Mesenteric fat pad (tissue), 1 donor: ENCODE measurements around the gene ZNF621. TPM values are rescaled to one million over a fixed set of nuclear protein-coding genes. Genes with fewer than 3 reads are reported as not detected.
"Not testable (repeated sequence)": the region's sequence is repeated elsewhere in the genome, so short reads cannot be mapped to it uniquely, and the experiment has no call there.

Experiments used
- DNase-seq: peaks from one replicate; pipeline ENCODE4 v3.0.0-alpha.2; 2020; ENCODE audit warnings: low spot score
- total RNA-seq: library from RNA; stranded (reverse); fragmentation: NEBNext Ultra II Directional; extraction: Animal tissue kit (Norgen Biotek cat#: 25700); gene quantifications from one replicate; pipeline ENCODE4 v1.2.1, GENCODE V29; 2021
- donor health status: DM: yes; HTN: yes; CAD: no.

Gene ZNF621
- total RNA-seq, 1 donor from 2014 or later = 18.8 TPM

GRCh38 chr3:40534283-40534682, 9.5 kb downstream of the ZNF621 start:
- DNase-seq = no peak

GRCh38 chr3:40546816-40547215, 22.1 kb downstream of the ZNF621 start:
- DNase-seq = no peak

- DNase-seq = no peak
These were observed 25.4 kb downstream of the ZNF621 start for GRCh38 chr3:40550167-40550566.

DNA sequence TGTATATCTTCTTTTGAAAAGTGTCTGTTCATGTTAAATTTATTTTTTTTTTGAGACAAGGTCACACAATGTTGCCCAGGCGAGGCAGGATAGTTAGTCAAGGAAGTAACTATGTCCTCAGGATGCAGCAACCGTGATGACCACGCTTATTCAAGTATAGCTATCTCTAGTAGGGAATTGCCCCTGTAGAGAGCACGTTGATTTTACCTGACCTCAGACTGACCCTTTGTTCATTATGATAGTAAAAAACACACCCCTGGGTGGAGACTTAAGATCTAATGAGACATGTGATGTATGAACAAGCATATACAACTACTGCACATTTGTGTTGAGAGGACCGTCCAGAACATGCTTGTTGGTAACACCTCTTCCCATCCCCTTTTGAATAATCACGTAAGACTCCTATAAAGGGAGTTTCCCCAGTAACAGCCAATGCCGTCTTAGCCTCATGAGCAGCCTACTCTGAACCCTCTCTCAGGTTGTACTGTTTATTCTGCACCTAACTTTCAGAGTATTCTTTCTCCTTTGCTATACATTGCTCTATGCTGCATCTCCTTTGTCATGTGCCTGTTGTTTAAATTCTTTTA, 32.9 kb downstream of the ZNF621 start:
- no peak for DNase-seq

DNA sequence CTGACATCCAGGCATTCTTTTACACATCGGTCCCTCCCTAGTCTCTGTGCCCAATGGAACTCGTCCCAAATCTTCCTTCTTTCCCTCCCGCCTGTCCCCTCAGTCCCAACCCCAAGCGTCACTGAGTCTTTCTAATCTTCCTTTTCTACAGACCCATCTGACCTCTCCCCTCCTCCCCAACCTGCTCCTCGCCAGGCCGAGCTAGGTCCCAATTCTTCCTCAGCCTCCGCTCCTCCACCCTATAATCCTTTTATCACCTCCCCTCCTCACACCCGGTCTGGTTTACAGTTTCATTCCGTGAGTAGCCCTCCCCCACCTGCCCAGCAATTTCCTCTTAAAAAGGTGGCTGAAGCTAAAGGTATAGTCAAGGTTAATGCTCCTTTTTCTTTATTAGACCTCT, 37.7 kb downstream of the ZNF621 start:
- DNase-seq = not testable (repeated sequence)

DNA sequence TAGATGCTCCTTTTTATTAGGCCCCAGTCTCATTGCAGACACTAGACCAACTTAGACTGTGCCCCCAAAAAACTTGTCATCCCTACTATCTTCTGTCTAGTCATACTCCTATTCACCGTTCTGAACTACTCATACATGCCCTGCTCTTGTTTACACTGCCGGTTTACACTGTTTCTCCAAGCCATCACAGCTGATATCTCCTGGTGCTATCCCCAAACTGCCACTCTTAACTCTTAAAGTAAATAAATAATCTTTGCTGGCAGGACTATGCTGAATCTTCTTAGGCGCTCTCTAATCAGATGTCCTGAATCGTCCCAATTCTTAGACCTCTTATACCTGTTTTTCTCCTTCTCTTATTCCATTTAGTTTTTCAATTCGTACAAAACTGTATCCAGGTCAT, 40.9 kb downstream of the ZNF621 start:
- DNase-seq = not testable (repeated sequence)

- no peak for DNase-seq
These were observed 41.9 kb downstream of the ZNF621 start for GRCh38 chr3:40566694-40567093.

GRCh38 chr3:40572588-40572987, 47.8 kb downstream of the ZNF621 start:
- DNase-seq = no peak

DNA sequence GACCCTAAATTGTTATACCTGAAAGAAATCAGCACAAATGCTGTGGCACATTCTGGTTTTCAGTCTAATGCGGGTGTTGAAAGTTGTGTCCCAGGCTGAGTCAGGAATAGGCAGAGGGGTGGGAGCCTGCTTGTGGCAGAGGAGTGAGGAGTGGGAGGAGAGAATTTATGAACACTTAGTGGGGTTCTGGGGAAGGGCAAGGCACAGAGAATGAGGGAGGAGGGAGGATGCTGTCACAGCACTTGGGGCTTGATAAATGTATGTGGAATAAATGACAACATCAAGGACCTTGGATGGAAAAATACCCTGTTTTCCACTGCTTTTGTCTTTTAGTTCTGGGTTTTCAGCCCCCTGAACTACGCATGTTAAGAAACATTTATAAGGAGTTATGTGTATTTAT, 49.3 kb downstream of the ZNF621 start:
- DNase-seq = no peak

DNA sequence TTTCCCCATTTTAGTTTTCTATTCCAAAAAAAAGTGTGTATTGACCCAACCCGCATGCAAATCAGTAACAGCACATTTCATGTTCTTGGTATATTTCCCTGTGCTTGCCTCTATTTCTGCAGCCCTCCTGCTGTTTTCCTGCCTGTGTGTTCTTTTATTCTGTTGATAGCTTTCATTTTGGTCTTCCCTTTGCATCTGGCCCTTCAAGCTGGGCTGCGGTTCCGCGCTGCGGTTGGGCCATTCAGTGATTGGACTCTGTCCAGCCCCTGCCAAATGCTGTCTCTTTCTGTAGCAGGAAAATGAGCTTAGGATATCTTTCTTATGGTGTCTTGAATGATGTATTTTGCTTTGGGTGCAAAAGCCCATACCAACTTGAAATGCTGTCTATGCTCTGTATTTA, 49.9 kb downstream of the ZNF621 start:
- DNase-seq = no peak

DNA sequence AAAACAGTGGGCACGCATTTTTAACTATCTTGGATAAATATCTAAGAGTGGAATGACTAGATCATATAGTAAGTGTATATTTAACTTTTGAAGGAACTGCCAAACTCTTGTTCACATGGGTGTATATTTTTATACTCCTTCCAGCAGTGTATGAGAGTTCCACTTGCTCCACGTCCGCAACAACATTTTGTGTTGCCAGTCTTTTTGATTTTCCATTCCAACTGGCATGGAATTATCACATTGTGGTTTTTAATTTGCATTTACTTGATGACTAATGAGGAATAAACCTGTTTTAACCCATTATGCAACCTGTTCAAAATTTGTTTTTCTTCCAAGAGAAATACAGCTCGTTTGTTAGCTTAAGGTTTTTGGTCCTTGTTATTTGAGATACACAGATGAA, 51.6 kb downstream of the ZNF621 start:
- DNase-seq = no peak

- DNase-seq = no peak
These were observed 55.8 kb downstream of the ZNF621 start for GRCh38 chr3:40580494-40581091.

DNA sequence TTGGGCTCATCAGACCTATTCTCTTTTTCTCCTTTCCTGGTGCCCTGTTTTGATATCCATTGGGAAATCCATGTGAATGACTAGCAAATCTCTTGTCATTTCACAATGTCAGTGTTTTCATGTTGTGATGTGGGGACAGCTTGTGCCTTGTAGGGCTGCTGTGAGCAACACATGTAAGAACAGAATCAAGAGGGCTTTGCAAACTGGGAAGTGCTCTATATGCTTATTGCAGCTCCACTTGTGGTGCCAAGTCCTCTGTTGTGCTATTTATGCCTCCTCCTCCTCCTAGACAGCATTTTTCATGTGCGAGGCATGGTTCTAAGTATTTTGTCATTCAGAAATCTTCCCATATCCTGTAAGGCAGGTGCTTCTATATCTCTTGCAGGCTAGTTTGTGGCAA, 56.4 kb downstream of the ZNF621 start:
- DNase-seq = no peak

DNA sequence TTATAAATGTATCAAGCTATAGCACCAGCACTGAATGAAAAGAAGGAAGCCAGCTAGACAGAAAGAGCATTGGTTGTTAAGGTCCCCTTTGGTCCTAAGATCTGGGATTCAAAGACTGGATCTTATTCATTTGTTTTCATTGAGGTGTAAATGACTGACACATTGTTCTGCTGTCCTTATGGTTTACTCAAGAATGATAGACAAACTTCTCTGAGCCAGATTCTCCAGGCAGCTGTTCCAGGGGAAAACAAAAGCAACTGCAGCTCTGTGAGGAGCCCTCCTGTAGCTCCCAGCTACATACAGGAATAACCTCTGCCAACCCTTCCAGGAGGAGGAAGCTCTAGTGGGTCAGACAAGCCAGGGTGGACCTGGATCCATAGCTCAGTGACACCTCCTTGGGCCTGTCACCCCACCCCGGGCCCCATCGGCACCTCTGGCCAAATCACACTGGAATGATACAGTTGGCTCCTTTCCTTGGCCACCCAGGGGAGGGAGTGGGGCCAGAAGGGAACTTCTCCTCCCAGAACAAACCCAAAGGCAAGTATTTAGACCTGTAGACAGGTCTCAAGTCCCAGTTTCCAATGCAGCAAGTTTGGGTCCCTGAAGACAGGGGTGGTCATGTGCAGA, 57.8 kb downstream of the ZNF621 start:
- no peak for DNase-seq

- no peak for DNase-seq
These were observed 58.9 kb downstream of the ZNF621 start for GRCh38 chr3:40583691-40584090.

DNA sequence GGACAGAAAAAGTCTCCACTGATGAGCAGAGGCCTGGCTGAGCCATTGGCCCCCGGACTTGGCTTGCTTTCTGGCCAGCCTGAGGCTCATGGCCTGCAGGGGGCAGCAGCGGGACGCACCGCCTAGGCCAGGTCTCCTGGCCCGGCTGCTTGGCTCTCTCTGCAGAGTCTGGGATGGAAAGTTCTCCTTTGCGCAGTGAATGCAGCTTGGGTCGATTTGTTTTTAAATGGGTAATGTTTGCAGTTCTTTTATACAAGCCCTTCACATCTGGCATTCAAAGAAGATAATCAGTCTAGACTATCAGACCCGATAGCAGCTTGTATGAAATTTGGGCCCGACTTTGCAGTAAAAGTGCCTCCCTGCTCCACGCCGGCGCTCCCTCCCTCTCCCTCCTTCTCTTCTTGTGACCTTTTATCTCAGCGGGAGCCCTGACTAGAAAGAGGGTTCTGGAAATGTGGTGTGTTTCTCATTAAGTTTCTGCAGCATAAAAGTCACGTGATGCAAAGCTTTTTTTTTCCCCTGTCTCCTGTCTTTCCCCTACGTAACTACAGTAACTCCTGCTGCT, 59.9 kb downstream of the ZNF621 start:
- DNase-seq = peak; percentile 96

- no peak for DNase-seq
These were observed 60.7 kb downstream of the ZNF621 start for GRCh38 chr3:40585381-40586016.

GRCh38 chr3:40586901-40587300, 62.1 kb downstream of the ZNF621 start:
- DNase-seq = no peak

DNA sequence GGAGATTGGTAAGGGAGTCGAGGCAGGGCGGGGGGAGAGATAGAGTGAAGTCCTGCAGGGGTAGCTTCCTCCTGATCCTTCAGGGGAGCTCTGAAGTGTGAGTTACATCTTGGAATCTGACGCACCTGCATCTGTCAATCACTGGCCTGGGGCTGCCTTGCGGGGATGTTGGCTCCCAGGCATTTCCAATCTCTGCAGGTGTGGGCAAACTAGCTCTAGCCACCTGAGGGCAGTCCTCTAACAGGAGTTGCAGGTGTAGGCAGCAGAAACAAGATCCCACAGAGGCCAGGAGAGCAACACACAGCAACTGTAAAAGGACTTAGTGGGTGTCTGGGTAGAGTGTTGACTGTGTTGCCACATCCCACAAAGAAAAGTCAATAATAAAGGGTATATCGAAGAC, 63.6 kb downstream of the ZNF621 start:
- DNase-seq = no peak
